Activated CD4-positive, alpha-beta T cell treated with anti-CD3 and anti-CD28 coated beads for 48 hours (primary cell): ENCODE measurements around the gene OR2A42.
"Not testable (repeated sequence)": the region's sequence is repeated elsewhere in the genome, so short reads cannot be mapped to it uniquely, and the experiment has no call there.

ENCODE experiments used
- DNase-seq: peaks from one replicate; pipeline ENCODE4 v3.0.0-alpha.2; 2020

OR2A42 gene

GRCh38 chr7:144239365-144239764 lies at the start of gene OR2A42:
TSS of gene OR2A42 (minus strand) at chr7:144239605. CDS start at chr7:144232843, 6,762 bp downstream.
- DNase-seq: not testable (repeated sequence)

- not testable (repeated sequence) for DNase-seq
Observed at GRCh38 chr7:144287171-144287784, 47.9 kb upstream of the OR2A42 start.

GRCh38 chr7:144283716-144284115 lies 44.3 kb upstream of the OR2A42 start:
- not testable (repeated sequence) for DNase-seq

GRCh38 chr7:144282490-144282889 lies 43.1 kb upstream of the OR2A42 start:
- not testable (repeated sequence) for DNase-seq

GRCh38 chr7:144281981-144282380 lies 42.6 kb upstream of the OR2A42 start:
- not testable (repeated sequence) for DNase-seq

GRCh38 chr7:144280010-144280409 lies 40.6 kb upstream of the OR2A42 start:
- not testable (repeated sequence) for DNase-seq

GRCh38 chr7:144275281-144275680 lies 35.9 kb upstream of the OR2A42 start:
- DNase-seq: not testable (repeated sequence)

GRCh38 chr7:144269188-144269587 lies 29.8 kb upstream of the OR2A42 start, which contains the start of gene CTAGE8:
TSS of gene CTAGE8 (minus strand) at chr7:144269288. CDS start at chr7:144269250, 38 bp downstream.
- DNase-seq: not testable (repeated sequence)

- not testable (repeated sequence) for DNase-seq
Observed at GRCh38 chr7:144264692-144265091, 25.3 kb upstream of the OR2A42 start, which contains the start of gene OR2A7. TSS of gene OR2A7 (minus strand) at chr7:144264792. CDS start at chr7:144259628, 5,164 bp downstream.

GRCh38 chr7:144262128-144262527 lies 22.7 kb upstream of the OR2A42 start:
- DNase-seq: not testable (repeated sequence)

GRCh38 chr7:144259067-144259466 lies 19.7 kb upstream of the OR2A42 start:
- DNase-seq: not testable (repeated sequence)

GRCh38 chr7:144256112-144256511 lies 16.7 kb upstream of the OR2A42 start:
- DNase-seq: no peak

GRCh38 chr7:144255471-144255897 lies 16.1 kb upstream of the OR2A42 start:
- DNase-seq: no peak

GRCh38 chr7:144252307-144252706 lies 12.9 kb upstream of the OR2A42 start:
- not testable (repeated sequence) for DNase-seq

GRCh38 chr7:144247674-144248330 lies 8.4 kb upstream of the OR2A42 start:
- not testable (repeated sequence) for DNase-seq

- not testable (repeated sequence) for DNase-seq
Observed at GRCh38 chr7:144246967-144247366, 7.6 kb upstream of the OR2A42 start.

- DNase-seq: not testable (repeated sequence)
Observed at GRCh38 chr7:144245372-144245771, 6.0 kb upstream of the OR2A42 start.

- DNase-seq: not testable (repeated sequence)
Observed at GRCh38 chr7:144238530-144239082, 799 bp downstream of the OR2A42 start.

- DNase-seq: not testable (repeated sequence)
Observed at GRCh38 chr7:144233039-144233438, 6.4 kb downstream of the OR2A42 start.

- not testable (repeated sequence) for DNase-seq
Observed at GRCh38 chr7:144231027-144231426, 8.4 kb downstream of the OR2A42 start.

- DNase-seq: not testable (repeated sequence)
Observed at GRCh38 chr7:144228810-144229209, 10.6 kb downstream of the OR2A42 start.

- DNase-seq: not testable (repeated sequence)
Observed at GRCh38 chr7:144226866-144227265, 12.5 kb downstream of the OR2A42 start.

- not testable (repeated sequence) for DNase-seq
Observed at GRCh38 chr7:144223675-144224074, 15.7 kb downstream of the OR2A42 start.

GRCh38 chr7:144220531-144220930 lies 18.9 kb downstream of the OR2A42 start:
- DNase-seq: not testable (repeated sequence)
